IMR-90 (cell line): ENCODE data around the gene FAM3D. TPM values are rescaled to one million over a fixed set of nuclear protein-coding genes. Genes with fewer than 3 reads are reported as not detected.

Experiments used
- ATAC-seq: fragments of 200-7000 bp; cut with Tn5 transposase; 2 replicates; pipeline ENCODE4 v1.9.1; 2020; ENCODE audit warnings: low read depth, mild to moderate bottlenecking, moderate library complexity
- BruUV-seq: library from RNA; stranded (reverse); fragments of 400-500 nt; replicated peaks from 2 replicates; lab custom pipeline; 2021; lab: Mats Ljungman, UMichigan
- CTCF ChIA-PET: fragments of 300-600 bp; formaldehyde crosslinking; extraction: SDS; loops from one replicate; lab custom pipeline; 2021; ENCODE audit warnings: antibody characterized with exemption; lab: Yijun Ruan, JAX
- POLR2A ChIA-PET: fragments of 300-600 bp; sonication (Branson Sonifier 250); formaldehyde crosslinking; loops from one replicate; lab custom pipeline; 2022; ENCODE audit warnings: antibody characterized with exemption; ENCODE audit not compliant: unreplicated experiment; lab: Charles Lee
- DNase-seq: peaks from one replicate; pipeline ENCODE4 v3.0.0; 2013
- H2AFZ ChIP-seq: replicated peaks from 2 replicates; pipeline ENCODE3; 2013; ENCODE audit warnings: low read length, mild to moderate bottlenecking; ENCODE audit not compliant: poor library complexity
- H2AK5ac ChIP-seq: 2 replicates; pipeline ENCODE4 v1.6.1; 2013; ENCODE audit warnings: low read depth, low read length, inconsistent platforms
- H2AK9ac ChIP-seq: replicated peaks from 2 replicates; pipeline ENCODE3; 2013; ENCODE audit warnings: mild to moderate bottlenecking, low read depth, low read length, moderate library complexity; ENCODE audit not compliant: poor library complexity
- H2BK120ac ChIP-seq: 2 replicates; pipeline ENCODE4 v1.6.1; 2013; ENCODE audit warnings: low read depth, low read length, inconsistent platforms
- H2BK15ac ChIP-seq: 3 replicates; pipeline ENCODE4 v1.6.1; 2013; ENCODE audit warnings: low read depth, low read length, inconsistent platforms
- H2BK20ac ChIP-seq: 2 replicates; pipeline ENCODE4 v1.6.1; 2013; ENCODE audit warnings: low read depth, mild to moderate bottlenecking, inconsistent platforms, low read length, moderate library complexity
- H2BK5ac ChIP-seq: 2 replicates; pipeline ENCODE4 v1.6.1; 2013; ENCODE audit warnings: mild to moderate bottlenecking, low read depth, low read length, inconsistent platforms; ENCODE audit not compliant: poor library complexity, severe bottlenecking
- H3K14ac ChIP-seq: replicated peaks from 2 replicates; pipeline ENCODE4 v1.6.1; 2013; ENCODE audit warnings: low read depth, low read length, inconsistent platforms
- H3K18ac ChIP-seq: 2 replicates; pipeline ENCODE4 v1.6.1; 2013; ENCODE audit warnings: low read depth, low read length, control low read depth
- H3K23ac ChIP-seq: 2 replicates; pipeline ENCODE4 v1.6.1; 2013; ENCODE audit warnings: low read depth, low read length, inconsistent platforms
- H3K27ac ChIP-seq: 2 replicates; pipeline ENCODE4 v1.5.1; 2013; ENCODE audit warnings: mild to moderate bottlenecking, control low read depth, low read length; ENCODE audit not compliant: insufficient read depth
- H3K27me3 ChIP-seq: 2 replicates; pipeline ENCODE4 v1.6.1; 2013; ENCODE audit warnings: low read length; ENCODE audit not compliant: control insufficient read depth, insufficient read depth
- H3K36me3 ChIP-seq: 2 replicates; pipeline ENCODE4 v1.6.1; 2013; ENCODE audit warnings: low read length, mixed read lengths; ENCODE audit not compliant: control insufficient read depth, insufficient read depth
- H3K4ac ChIP-seq: 2 replicates; pipeline ENCODE4 v1.6.1; 2013; ENCODE audit warnings: low read depth, low read length, inconsistent platforms
- H3K4me1 ChIP-seq: 2 replicates; pipeline ENCODE4 v1.6.1; 2013; ENCODE audit warnings: low read length, mixed read lengths; ENCODE audit not compliant: control insufficient read depth, insufficient read depth
- H3K4me2 ChIP-seq: 2 replicates; pipeline ENCODE4 v1.6.1; 2013; ENCODE audit warnings: low read depth, mild to moderate bottlenecking, control low read depth, low read length, moderate library complexity
- H3K4me3 ChIP-seq: 2 replicates; pipeline ENCODE4 v1.5.1; 2013; ENCODE audit warnings: low read depth, mild to moderate bottlenecking, control low read depth, low read length, moderate library complexity; ENCODE audit not compliant: insufficient read depth
- H3K56ac ChIP-seq: 2 replicates; pipeline ENCODE4 v1.6.1; 2013; ENCODE audit warnings: low read length, inconsistent platforms; ENCODE audit not compliant: insufficient read depth; ENCODE audit errors: extremely low read depth
- H3K79me1 ChIP-seq, 2 experiments: 2 replicates each; pipeline ENCODE4 v1.6.1; 2013; ENCODE audit warnings: low read length in 2 of 2, inconsistent platforms in 1 of 2, low read depth in 1 of 2
- H3K9ac ChIP-seq: 2 replicates; pipeline ENCODE4 v1.6.1; 2013; ENCODE audit warnings: low read depth, low read length, control low read depth
- H3K9me1 ChIP-seq: 2 replicates; pipeline ENCODE4 v1.6.1; 2013; ENCODE audit warnings: low read length, inconsistent platforms; ENCODE audit not compliant: insufficient read depth
- H3K9me3 ChIP-seq: 2 replicates; pipeline ENCODE4 v1.6.1; 2013; ENCODE audit warnings: low read length; ENCODE audit not compliant: control insufficient read depth, insufficient read depth
- H4K20me1 ChIP-seq: 2 replicates; pipeline ENCODE4 v1.6.1; 2013; ENCODE audit warnings: low read length, inconsistent platforms; ENCODE audit not compliant: insufficient read depth
- H4K5ac ChIP-seq: 2 replicates; pipeline ENCODE4 v1.6.1; 2013; ENCODE audit warnings: mild to moderate bottlenecking, low read depth, low read length, control low read depth
- H4K8ac ChIP-seq, 2 experiments: 2 replicates each; pipeline ENCODE4 v1.6.1; 2013; ENCODE audit warnings: low read depth in 2 of 2, low read length in 2 of 2, control low read depth in 1 of 2, inconsistent platforms in 1 of 2
- H4K91ac ChIP-seq: 2 replicates; pipeline ENCODE4 v1.6.1; 2013; ENCODE audit warnings: low read depth, low read length, inconsistent platforms; ENCODE audit not compliant: insufficient read depth
- USF2 ChIP-seq: fragments of 150-350 bp; IDR thresholded peaks from 2 replicates; pipeline ENCODE4 v1.6.1; 2017; ENCODE audit warnings: mild to moderate bottlenecking, antibody characterized with exemption, low read length, low read depth
- WGBS, 2 experiments: methylation state at CpG; one replicate each; pipeline versions ENCODE4 v1.1.5 to v1.1.7; 2013; ENCODE audit warnings: missing lambda C conversion rate in 2 of 2; ENCODE audit not compliant: insufficient read length in 1 of 2; ENCODE audit errors: extremely low coverage in 2 of 2; 5-methylcytosine and 5-hydroxymethylcytosine counted together
- dilution Hi-C: fragments of 300-500 bp; cut with HindIII; formaldehyde crosslinking; loops from one replicate; pipeline ENCODE4 v1.14.3; 2018; ENCODE audit warnings: low sequenced_read_pairs; ENCODE audit not compliant: unreplicated experiment
- in situ Hi-C: fragments of 300-500 bp; cut with MboI; formaldehyde crosslinking; loops from 3 replicates; pipeline ENCODE4 v1.14.3; 2019; ENCODE audit warnings: low sequenced_read_pairs, inconsistent platforms, mixed read lengths
- intact Hi-C: fragments of 100-400 bp; cut with micrococcal nuclease; formaldehyde crosslinking; loops from 2 replicates; pipeline ENCODE4 v1.10.0; 2022
- polyA plus RNA-seq, 3 experiments: library from polyadenylated mRNA; depleted of rRNA; stranded (reverse); fragments of >200 nt; gene quantifications; 2 replicates each; pipeline ENCODE4 v1.2.3, GENCODE V29; 2012; ENCODE audit warnings: low replicate concordance in 1 of 3
- total RNA-seq: library from RNA; depleted of rRNA; stranded (reverse); fragments of >200 nt; gene quantifications from 2 replicates; pipeline ENCODE4 v1.2.3, GENCODE V29; 2012

The FAM3D gene
- total and polyA plus RNA-seq, 2 of the 4 experiments (the other 2 are of a cell fraction) = not detected

GRCh38 chr3:58672880-58673279 lies 6.3 kb upstream of the FAM3D start:
- no peaks in the 10 kb centered on the region for H3K36me3 ChIP-seq
- POLR2A ChIA-PET = no interaction called here
- CTCF ChIA-PET = interaction anchor here (0.5 kb wide), 1 partner anchor 72 kb away, joined by 3 read pairs; no protein-coding TSS in a partner anchor
- no peak overlapping the region for H4K8ac ChIP-seq
- intact Hi-C loops (no loop called here), dilution Hi-C loops (no loop called here), in situ Hi-C loops (no loop called here)
- H2BK120ac ChIP-seq = no peak overlapping the region
- WGBS, 2 experiments = no CpG with 5 or more reads among the region's 3 CpGs
- peak overlapping the region; percentile 43 for H2AFZ ChIP-seq
- H3K4ac ChIP-seq = no peak overlapping the region
- no peak for ATAC-seq
- no peak for DNase-seq
- H2AK9ac ChIP-seq = no peak overlapping the region
- no peaks in the 10 kb centered on the region for H3K79me1 ChIP-seq
- H3K56ac ChIP-seq = no peak overlapping the region
- H4K5ac ChIP-seq = no peak overlapping the region
- H3K4me1 ChIP-seq = no peaks in the 10 kb centered on the region
- no peak overlapping the region for H2BK5ac ChIP-seq
- H3K23ac ChIP-seq = no peak overlapping the region
- H3K14ac ChIP-seq = no peak overlapping the region
- no peak for TF ChIP-seq USF2
- H3K27me3 ChIP-seq = peaks cover 16% of the 10 kb centered on the region
- no peak overlapping the region for H3K27ac ChIP-seq
- H3K4me3 ChIP-seq = no peak overlapping the region
- no peak overlapping the region for H4K91ac ChIP-seq
- no TSS peak for BruUV-seq
- no peak overlapping the region for H3K9ac ChIP-seq
- no peaks in the 10 kb centered on the region for H4K20me1 ChIP-seq
- H3K4me2 ChIP-seq = no peak overlapping the region
- H2BK20ac ChIP-seq = no peak overlapping the region
- H3K9me3 ChIP-seq = no peaks in the 10 kb centered on the region
- no peak overlapping the region for H2BK15ac ChIP-seq
- H3K9me1 ChIP-seq = no peaks in the 10 kb centered on the region
- no peak overlapping the region for H2AK5ac ChIP-seq
- no peak overlapping the region for H3K18ac ChIP-seq
